ENCODE results near the gene GRIFIN. TPM values are rescaled to one million over a fixed set of nuclear protein-coding genes. Genes with fewer than 3 reads are reported as not detected.

The GRIFIN gene
- total RNA-seq, 1 donor from 2014 or later, result not detected

- intact Hi-C loops (cut with micrococcal nuclease), result loop anchor here (2.0 kb wide), 1 partner anchor 198 kb away; no protein-coding TSS in a partner anchor
Observed at GRCh38 chr7:2482725-2483451, 6.7 kb upstream of the GRIFIN start.

DNA sequence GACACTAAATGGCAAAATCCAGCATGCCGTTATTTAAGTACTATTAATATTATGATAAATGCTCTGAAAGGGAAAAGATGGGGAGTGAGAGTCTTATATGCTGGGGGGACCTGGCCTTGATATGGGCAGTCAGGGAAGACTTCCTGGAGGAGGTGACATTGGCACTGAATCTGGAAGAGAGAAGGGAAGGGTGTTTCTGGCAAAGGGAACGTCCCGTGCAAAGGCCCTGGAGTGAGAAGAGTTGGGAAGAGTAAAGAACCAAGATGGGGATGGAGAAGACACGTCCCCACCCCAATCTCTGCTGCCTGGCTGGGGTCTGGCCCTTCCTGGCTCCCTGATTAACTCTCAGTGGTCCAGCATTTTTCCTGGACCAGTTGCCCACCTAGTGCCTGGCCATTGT, 5.0 kb upstream of the GRIFIN start:
- intact Hi-C loops (cut with micrococcal nuclease), result no loop called here

DNA sequence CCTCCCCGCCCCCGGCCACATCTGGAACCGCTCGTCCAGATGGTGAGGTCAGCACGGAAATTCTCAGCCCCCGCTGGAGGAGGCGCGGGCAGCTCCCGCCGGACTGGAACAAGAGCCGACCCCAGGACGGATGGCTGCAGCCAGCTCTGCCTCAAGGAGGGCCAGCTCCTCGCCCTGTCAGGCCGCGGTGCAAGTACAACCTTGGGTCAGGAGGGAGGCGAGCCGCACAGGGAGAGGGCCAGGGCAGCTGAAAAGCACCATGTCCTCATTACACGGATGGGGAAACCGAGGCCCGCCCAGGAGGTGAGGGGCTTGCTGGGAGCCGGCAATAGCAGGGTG, 3.8 kb upstream of the GRIFIN start:
- intact Hi-C loops (cut with micrococcal nuclease), result no loop called here

- intact Hi-C loops (cut with micrococcal nuclease), result no loop called here
Observed at GRCh38 chr7:2479276-2480069, 3.3 kb upstream of the GRIFIN start.

- intact Hi-C loops (cut with micrococcal nuclease), result no loop called here
Observed at GRCh38 chr7:2478800-2479199, 2.6 kb upstream of the GRIFIN start.

DNA sequence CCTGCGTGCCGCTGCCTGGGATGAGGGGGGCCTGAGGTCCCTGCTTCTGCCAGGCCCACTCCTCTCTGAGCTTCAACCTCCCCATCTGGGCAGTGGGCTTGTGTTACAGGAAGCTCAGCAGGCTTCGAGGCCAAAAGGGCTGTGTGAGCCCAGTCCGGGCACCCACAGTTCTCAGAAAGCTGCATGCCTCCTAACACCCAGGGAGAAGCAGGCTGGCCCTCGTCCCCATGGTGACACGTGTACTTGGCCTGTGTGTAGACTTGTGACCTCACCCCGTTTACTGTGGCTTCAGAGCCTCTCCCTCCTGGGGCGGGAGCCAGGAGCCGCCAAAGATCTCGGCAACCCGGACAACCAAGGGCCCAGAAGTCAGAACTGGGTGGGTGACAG, 2.2 kb upstream of the GRIFIN start:
- intact Hi-C loops (cut with micrococcal nuclease), result no loop called here

DNA sequence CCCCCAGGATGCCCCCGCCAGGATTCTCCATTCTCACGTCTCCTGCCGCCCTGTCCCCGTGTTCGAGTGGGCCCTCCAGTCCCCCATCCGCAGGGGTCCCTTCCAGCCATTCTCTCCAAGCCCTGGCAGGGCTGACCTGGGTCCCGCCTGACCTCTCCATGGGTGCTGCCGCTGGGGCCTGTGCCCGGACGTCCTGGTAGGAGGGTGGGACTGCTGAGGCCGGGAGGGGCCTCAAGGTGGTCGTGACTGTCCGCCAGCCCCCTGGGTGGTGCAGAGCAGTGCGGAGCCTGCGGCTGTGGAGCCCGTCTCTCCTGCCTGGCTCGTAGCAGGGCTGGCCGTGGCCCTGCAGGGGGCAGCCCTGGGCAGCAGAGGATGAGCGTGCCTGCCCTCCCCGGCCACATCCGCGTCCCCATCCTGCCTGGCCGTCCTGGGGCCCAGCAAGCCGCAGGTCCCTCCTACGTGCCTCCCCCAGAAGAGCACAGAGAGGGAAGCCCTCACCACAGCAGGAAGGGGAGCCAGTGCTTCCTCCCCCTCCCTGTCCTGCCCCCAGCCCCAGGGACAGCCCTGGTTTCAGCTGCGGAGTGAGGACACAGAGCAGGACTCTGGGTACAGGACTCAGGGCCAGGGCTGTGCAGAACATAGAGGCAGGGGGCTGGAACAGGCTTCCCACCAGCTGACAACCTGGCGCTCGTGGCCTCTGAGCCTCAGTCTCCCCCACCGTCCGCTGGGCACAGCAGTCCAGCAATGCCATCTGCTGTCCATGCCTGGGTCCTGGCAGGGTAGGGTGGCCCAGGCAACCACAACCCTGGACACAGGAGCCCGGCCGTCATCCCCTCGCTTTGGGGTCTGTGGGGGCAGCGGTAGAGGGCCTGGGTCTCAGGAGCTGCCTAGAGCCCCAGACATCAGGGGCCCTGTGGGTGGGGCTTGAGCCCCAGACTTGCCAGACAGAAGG, 1.5 kb upstream of the GRIFIN start:
- intact Hi-C loops (cut with micrococcal nuclease), result loop anchor here (1.0 to 2.0 kb wide), 5 partner anchors 31 to 232 kb away; partner anchors contain the start of genes IQCE and TTYH3

DNA sequence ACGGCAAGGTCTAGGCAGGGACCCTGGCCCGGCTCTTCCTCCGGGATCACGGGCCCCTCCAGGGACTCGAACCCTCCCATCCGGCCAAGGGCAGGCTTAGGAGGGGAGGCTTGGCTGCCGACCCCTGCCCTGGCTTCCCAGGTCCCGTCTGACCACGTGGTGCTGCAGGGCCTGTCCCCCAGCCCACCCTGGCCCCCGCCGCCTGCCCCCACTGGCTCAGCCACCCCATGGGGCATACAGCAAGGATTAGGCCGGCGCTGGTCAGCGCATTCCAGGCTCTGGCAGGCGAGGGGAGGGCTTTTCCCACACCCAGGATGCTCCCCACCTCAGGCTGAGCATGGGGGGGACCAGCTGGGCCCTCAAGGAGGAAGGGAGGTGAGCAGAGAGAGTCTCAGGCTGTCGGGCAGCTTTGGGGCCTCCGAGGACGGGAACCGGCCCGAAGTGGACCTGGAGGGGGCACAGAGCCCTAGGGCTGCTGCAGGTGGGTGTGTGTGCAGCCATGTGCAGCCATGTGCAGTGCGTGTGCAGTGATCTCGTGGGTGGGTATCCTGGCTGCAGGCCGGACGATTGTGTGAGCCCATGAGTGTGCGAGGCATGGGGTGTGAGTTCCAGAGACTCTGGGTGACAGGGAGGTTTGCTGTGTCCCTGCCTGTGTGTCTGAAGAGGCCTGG, 713 bp upstream of the GRIFIN start:
- intact Hi-C loops (cut with micrococcal nuclease), result loop anchor here (1.0 to 2.0 kb wide), 5 partner anchors 31 to 232 kb away; partner anchors contain the start of genes IQCE and TTYH3

DNA sequence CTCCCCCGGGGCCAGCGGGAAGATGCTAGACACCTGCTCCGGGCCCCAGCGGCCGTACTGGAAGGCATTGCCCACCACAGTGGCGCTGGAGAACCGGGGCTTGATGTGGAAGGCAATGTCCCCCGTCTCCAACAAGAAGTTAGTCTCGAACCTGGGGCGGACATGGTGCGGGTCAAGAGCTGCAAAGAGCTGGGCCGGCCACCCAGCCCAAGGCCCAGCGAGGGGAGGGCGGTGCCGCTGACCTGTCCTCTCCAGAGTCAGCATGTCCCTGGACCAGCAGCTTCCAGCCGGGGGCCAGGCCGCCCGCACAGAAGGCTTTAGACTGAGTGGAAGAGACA, 551 bp downstream of the GRIFIN start:
- intact Hi-C loops (cut with micrococcal nuclease), result loop anchor here (2.0 kb wide), 1 partner anchor 83 kb away; the partner anchor contains the start of gene IQCE

DNA sequence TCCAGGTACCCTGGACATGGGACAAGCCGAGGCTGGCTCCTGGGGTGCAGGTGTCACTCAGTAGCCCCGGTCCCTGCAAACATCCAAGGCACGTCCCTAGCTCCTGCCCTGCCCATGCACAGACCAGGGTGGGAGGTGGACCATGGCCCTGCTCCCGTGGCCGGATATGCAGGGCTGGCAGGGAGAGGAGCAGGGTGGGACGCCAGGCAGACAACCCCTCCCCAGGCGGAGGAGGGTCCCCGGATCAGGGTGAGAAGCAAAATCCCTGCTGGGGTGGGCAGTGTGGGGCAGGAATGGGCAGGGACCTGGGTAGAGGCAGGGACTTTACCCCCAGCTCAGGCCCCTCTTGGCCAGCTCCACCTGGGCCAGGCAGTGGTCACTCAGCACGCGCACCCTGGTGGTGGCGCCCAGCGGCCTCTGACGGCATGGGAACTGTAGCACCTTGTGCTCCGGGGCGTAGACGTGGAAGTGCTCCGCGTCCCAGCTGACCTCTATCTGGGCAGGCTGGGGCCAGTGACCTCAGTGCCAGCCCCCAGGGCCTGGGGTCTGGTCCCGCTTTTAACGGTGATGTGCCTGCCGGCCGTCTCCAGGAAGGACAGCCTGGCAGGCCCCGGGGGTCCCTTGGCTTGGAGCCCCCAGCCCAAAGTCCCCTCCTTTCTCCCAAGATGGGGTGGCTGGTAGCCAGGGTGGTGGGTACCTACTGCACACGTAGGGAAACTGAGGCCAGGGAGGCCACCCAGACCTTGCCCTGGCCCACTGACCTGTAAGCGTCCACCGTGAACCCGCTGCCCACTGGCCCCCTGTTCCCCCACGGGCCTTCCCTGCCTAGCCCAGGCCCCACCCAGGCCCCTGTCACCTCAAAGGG, 1.2 kb downstream of the GRIFIN start:
- intact Hi-C loops (cut with micrococcal nuclease), result no loop called here

DNA sequence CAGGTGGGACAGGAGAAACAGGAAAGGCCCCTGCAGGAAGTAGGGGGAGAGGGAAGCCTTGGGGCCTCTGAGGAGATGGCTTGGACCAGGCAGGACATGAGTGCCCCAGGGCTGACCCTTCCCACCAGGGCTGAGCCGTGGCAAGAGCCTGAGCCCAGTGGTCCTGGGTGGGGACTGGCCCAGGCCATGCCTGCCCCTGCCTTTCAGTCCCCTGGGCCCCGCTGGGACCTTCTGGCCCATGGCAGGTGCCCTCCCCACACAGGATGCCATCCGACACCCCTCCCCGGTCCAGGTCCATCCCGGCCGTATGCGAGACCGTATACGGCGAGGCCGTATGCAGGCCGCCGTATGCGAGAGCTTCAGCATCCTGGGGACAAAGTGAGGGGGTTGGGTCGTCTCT, 2.0 kb downstream of the GRIFIN start:
- intact Hi-C loops (cut with micrococcal nuclease), result no loop called here

GRCh38 chr7:2473496-2474180, 2.6 kb downstream of the GRIFIN start:
- intact Hi-C loops (cut with micrococcal nuclease), result no loop called here

DNA sequence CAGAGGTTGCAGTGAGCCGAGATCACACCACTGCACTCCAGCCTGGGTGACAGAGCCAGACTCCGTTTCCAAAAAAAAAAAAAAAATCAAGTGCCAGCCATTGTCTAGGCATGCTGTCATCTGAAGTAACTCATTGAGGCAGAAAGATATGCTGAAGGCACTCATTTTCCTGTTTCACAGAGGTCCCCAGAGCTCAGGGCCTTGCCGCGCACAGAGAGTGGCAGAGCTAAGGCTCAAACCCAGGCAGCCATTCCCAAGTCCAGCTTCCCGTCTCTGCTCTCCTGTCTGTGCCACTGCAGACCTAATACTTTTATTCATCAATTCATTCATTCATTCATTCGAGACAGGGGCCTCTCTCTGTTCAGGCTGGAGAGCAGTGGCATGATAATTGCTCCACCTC, 3.5 kb downstream of the GRIFIN start:
- intact Hi-C loops (cut with micrococcal nuclease), result no loop called here

DNA sequence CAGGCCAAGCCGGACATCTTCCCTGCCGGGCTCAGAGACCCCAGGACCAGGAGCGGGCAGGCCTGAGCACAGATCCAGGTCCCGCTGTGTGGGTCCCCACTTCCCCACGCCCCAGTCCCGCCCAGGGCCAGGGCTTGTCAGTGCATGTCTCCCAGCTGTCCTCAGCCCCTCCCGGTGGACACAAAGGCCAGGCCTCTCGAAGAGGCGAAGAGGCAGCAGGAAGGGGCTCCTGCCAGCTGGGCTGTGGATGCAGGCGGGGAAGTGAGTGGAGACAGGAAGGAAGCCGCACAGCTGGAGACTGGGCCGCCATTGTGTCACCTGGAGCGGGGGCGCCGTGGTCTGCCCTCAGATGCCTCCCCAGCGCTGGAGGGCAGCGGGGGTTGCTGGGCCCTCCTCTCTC, 4.8 kb downstream of the GRIFIN start:
- intact Hi-C loops (cut with micrococcal nuclease), result no loop called here

DNA sequence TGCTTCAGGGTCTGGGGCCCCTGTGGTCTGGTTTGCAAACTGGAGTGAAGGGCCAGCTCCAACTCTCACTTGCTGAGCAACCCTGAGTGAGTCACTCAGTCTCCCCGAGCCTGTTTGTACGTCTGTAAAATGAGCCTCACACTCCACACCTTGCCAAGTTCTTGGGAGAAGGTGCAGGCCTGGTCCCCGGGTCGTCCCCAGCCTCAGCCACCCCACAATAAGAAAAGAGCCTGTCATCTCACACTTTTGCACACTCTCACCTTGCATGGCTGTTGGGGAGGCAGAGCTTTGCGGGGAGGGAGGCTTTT, 5.2 kb downstream of the GRIFIN start:
- intact Hi-C loops (cut with micrococcal nuclease), result no loop called here

DNA sequence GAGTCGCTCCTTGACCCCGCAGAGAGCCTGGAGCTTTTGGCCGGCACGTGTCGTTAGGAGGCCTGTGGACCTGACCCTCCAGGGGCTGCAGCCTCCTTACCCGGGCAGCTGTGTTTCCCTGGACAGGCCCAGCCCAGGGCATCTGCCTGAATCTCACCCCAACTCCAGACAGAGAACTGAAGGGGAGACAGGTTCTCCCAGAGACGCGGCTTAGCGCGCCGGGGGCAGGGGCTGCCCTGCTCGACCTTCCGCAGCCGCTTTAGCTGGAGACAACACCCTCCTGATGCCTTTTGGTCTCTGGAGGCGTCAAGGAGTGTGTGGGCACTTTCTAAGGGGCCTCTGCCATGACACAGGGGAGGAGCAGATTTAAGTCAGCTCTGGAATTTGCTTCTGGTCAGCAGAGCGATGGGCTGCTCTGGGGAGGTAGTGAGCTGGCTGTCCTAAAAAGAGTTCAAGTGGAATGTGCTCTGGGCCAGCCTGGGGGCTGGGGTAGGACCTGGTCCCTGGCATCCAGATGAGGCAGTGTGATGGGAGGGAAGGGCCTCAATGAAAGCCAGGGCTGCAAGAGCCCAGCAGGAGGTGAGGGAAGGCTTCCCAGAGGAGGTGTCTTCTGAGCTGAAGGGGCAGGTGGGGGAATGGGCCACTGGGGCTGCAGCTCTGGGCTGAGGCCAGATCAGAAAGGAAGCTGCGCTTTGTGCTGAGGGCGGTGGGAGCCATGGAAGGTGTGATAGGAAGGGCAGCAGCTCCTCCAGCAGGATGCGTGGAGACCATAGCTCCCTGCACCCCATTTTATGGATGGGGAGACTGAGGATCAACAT, 5.8 kb downstream of the GRIFIN start:
- intact Hi-C loops (cut with micrococcal nuclease), result no loop called here

DNA sequence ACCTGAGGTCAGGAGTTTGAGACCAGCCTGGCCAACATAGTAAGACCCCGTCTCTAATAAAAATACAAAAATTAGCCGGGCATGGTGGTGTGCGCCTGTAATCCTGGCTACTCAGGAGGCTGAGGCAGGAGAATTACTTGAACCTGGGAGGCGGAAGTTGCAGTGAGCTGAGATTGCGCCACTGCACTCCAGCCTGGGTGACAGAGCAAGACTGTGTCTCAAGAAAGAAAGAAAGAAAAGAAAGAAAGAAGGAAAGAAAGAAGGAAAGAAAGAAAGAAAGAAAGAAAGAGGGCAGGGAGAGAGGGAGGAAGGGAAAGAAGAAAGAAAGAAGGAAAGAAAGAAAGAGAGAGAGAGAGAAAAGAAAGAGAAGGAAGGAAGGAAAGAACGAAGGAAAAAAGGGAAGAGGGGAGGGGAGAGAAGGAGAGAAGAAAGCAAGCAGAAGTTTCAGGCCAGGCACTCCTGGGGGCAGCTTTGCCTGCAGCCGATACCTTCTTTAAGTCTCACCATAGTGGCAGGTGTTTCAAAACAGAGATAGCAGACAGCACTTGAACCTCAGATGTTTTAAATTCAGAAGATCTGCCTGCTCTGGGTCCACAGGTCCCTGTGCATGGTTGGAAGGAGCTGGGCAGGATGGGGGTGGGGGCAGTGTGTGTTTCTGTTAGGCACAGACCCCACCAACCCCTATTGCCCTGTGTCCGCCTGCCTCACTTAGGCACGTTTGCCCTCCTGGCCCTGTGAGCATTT, 6.6 kb downstream of the GRIFIN start:
- intact Hi-C loops (cut with micrococcal nuclease), result loop anchor here (1.0 to 5.0 kb wide), 4 partner anchors 18 to 890 kb away; no protein-coding TSS in a partner anchor

DNA sequence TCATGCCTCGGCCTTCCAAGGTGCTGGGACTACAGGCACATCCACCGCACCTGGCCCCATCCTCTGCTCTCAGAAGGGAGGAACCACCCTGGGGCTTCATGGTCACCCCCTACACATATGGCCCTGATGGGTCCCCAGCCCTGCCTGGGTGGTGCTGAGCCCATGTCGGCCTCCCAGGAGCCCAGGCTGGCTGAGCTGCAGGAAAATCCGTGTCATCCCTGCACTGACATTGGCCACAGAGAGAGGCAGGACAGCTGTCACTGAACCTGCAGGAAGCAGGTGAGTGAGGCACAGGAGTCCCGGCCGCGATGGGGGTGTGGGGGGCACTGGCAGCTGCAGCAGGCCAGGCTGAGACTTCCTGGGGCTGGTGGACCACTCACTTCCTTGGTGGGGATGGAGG, 8.0 kb downstream of the GRIFIN start:
- intact Hi-C loops (cut with micrococcal nuclease), result loop anchor here (5.0 kb wide), 1 partner anchor 111 kb away; no protein-coding TSS in a partner anchor

Measured in T-helper 1 cell treated with Interleukin-12 subunit alpha and Interleukin-12 subunit beta and Interleukin-4 antibody, amounts not matched to agents 30 ng/mL and 1 ng/mL, for 36 hours (primary cell).